ENCODE measurements around the gene MIER3. TPM values are rescaled to one million over a fixed set of nuclear protein-coding genes. Genes with fewer than 3 reads are reported as not detected.

MIER3 gene
- total and polyA plus RNA-seq, 9 of the 15 experiments (the other 6 are each of a cell fraction or from before 2014, with no cell fraction given): 4.1 to 29.3 (median 13.0) TPM

- TF ChIP-seq ARID3A (IDR thresholded peaks at IDR 0.05; ENCODE audit: borderline replicate concordance, low read depth, low read length) (no peak), RREB1 (CRISPR knock-in tag; IDR thresholded peaks at IDR 0.05) (no peak), HMGXB4 (CRISPR knock-in tag; IDR thresholded peaks at IDR 0.05) (no peak)
Measured at GRCh38 chr5:56871777-56872176, 80.1 kb downstream of the MIER3 start (continued).

Other genes with a start within 250 kb of the MIER3 start
- gene MAP3K1, start 136.6 kb downstream of the MIER3 start, total RNA-seq (2014; rRNA removed): 7.0 and 8.4 TPM in 2 replicates
- 13.7 and 14.7 TPM in 2 replicates for gene MAP3K1, start 136.6 kb downstream of the MIER3 start, total RNA-seq (2014; rRNA removed; fragmentation: Illumina TruSeq; extraction: Trizol)
- gene MAP3K1, start 136.6 kb downstream of the MIER3 start, total RNA-seq (2015; rRNA removed; fragmentation: Illumina TruSeq; extraction: Trizol): 13.5 and 13.9 TPM in 2 replicates
- gene MAP3K1, start 136.6 kb downstream of the MIER3 start, total RNA-seq (2021): 9.9 and 10.7 TPM in 2 replicates
- 9.7 and 11.1 TPM in 2 replicates for gene MAP3K1, start 136.6 kb downstream of the MIER3 start, polyA plus RNA-seq (2011; rRNA removed)
- gene MAP3K1, start 136.6 kb downstream of the MIER3 start, polyA plus RNA-seq (2014; fragmentation: Illumina TruSeq; extraction: Trizol): 6.7 and 7.5 TPM in 2 replicates
- 1 to 10 TPM; 3.9 to 6.9 TPM for gene MAP3K1, start 136.6 kb downstream of the MIER3 start, polyA plus RNA-seq (2014; fragmentation: Nextera tagmentation; extraction: Ambion mirVana)
- 4.7 and 4.9 TPM in 2 replicates for gene MAP3K1, start 136.6 kb downstream of the MIER3 start, polyA plus RNA-seq (2014; rRNA removed)
- 11.2 and 12.3 TPM in 2 replicates for gene SETD9, start 42.5 kb downstream of the MIER3 start, total RNA-seq (2014; rRNA removed)
- 20.2 and 21.1 TPM in 2 replicates for gene SETD9, start 42.5 kb downstream of the MIER3 start, total RNA-seq (2014; rRNA removed; fragmentation: Illumina TruSeq; extraction: Trizol)
- gene SETD9, start 42.5 kb downstream of the MIER3 start, total RNA-seq (2015; rRNA removed; fragmentation: Illumina TruSeq; extraction: Trizol): 21.5 and 22.6 TPM in 2 replicates
- gene SETD9, start 42.5 kb downstream of the MIER3 start, total RNA-seq (2021): 11.8 and 16.1 TPM in 2 replicates
- gene SETD9, start 42.5 kb downstream of the MIER3 start, polyA plus RNA-seq (2011; rRNA removed): 15.0 and 19.8 TPM in 2 replicates
- 15.4 and 15.5 TPM in 2 replicates for gene SETD9, start 42.5 kb downstream of the MIER3 start, polyA plus RNA-seq (2014; fragmentation: Illumina TruSeq; extraction: Trizol)
- gene SETD9, start 42.5 kb downstream of the MIER3 start, polyA plus RNA-seq (2014; fragmentation: Nextera tagmentation; extraction: Ambion mirVana): 10 to 100 TPM; 26.1 to 32.6 TPM
- 10.8 and 13.0 TPM in 2 replicates for gene SETD9, start 42.5 kb downstream of the MIER3 start, polyA plus RNA-seq (2014; rRNA removed)
- 61.7 and 66.2 TPM in 2 replicates for gene GPBP1, start 221.9 kb upstream of the MIER3 start, total RNA-seq (2014; rRNA removed)
- 109 and 122 TPM in 2 replicates for gene GPBP1, start 221.9 kb upstream of the MIER3 start, total RNA-seq (2014; rRNA removed; fragmentation: Illumina TruSeq; extraction: Trizol)
- 89.1 and 97.0 TPM in 2 replicates for gene GPBP1, start 221.9 kb upstream of the MIER3 start, total RNA-seq (2015; rRNA removed; fragmentation: Illumina TruSeq; extraction: Trizol)
- 67.8 and 68.4 TPM in 2 replicates for gene GPBP1, start 221.9 kb upstream of the MIER3 start, total RNA-seq (2021)
- gene GPBP1, start 221.9 kb upstream of the MIER3 start, polyA plus RNA-seq (2011; rRNA removed): 67.3 and 85.2 TPM in 2 replicates
- gene GPBP1, start 221.9 kb upstream of the MIER3 start, polyA plus RNA-seq (2014; fragmentation: Illumina TruSeq; extraction: Trizol): 70.2 and 85.7 TPM in 2 replicates
- 10 to 100 TPM; 31.0 to 40.7 TPM for gene GPBP1, start 221.9 kb upstream of the MIER3 start, polyA plus RNA-seq (2014; fragmentation: Nextera tagmentation; extraction: Ambion mirVana)
- 55.2 and 64.0 TPM in 2 replicates for gene GPBP1, start 221.9 kb upstream of the MIER3 start, polyA plus RNA-seq (2014; rRNA removed)